ENCODE measurements around the gene AGAP2.

- no peak for TF ChIP-seq CTCF (conservative IDR thresholded peaks at IDR 0.05; ENCODE audit: low read depth, low read length)
- TF ChIP-seq EZH2phosphoT487 (IDR thresholded peaks at IDR 0.05; ENCODE audit: borderline replicate concordance, low read length) = no peak
- no peak for TF ChIP-seq EZH2 (IDR thresholded peaks at IDR 0.05; ENCODE audit: low read length, unreplicated experiment)
Observed at GRCh38 chr12:57724936-57725740, 13.4 kb downstream of the AGAP2 start.

Data from PC-3 (cell line).